Heart left ventricle (tissue), 13 donors: ENCODE results near the gene SHISA9.

ENCODE experiments used
- POLR2A ChIP-seq, 2 donors: fragments of 450-650 bp; IDR thresholded peaks; one replicate each; pipeline ENCODE4 v1.6.1; 2017; ENCODE audit warnings: antibody characterized with exemption in 2 of 2, mild to moderate bottlenecking in 2 of 2, moderate library complexity in 2 of 2
- TF ChIP-seq, protein P1 (sequence below), 12 donors: fragments of 200-600 bp; sonication (generic) in 4 of 12; IDR thresholded peaks; one replicate each; pipeline versions ENCODE4 v1.5.0 to v1.8.0; 2018 to 2022; ENCODE audit warnings: antibody characterized with exemption in 12 of 12, mild to moderate bottlenecking in 5 of 12
- donor health status: ischemic (EF 13 %, LVEDD 7.1; RV severe dilation, severe dysfunction).
- donor health status: DM: no; HTN: yes; CAD: no.
- donor health status: DM: no; HTN: no; CAD: no.
- donor health status: ischemic (EF 25% LVEDD 6.9; RV normal size, moderate dysfunction).
- donor health status: ischemic (EF 25% LVEDD 5.7; RV mildly dilated, moderate dysfunction).
- donor health status: ischemic (EF 35%, LVEDD 5.7; RV mildly dilated, moderate dysfunction).
- donor health status: nonischemic (EF 11% LVEDD 7.7; RV severe dilation, severe dysfunction).
- donor health status: DM: yes; HTN: yes; CAD: no.
- donor health status: PGD.
- donor health status: ischemic (EF 29% LVEDD 5.4; RV normal size, mild dysfunction).
- donor health status: nonischemic (EF 23%, LVEDD 6.1; RV moderate dilation, normal function).

DNA sequence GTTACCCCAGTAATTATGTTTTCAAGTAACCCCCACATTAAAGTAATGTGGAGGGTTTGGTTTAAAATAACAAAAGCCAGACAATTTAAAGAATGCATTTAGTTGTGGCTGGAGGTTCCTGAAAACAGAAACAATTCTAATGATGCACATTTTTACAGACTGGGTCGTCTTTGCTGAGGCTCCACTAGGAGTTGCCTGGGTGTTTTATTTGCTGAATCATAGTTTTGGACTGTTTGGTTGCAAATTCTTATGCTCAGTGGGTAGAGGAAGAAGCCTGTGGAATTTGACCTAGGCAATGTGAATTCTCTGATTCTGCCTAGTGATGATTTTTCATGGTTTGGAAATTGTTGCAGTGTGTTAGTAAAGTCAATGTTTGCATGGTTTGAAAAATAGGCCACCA is 16.3 kb downstream of the SHISA9 start:
- no peak for TF ChIP-seq POLR2A (IDR thresholded peaks at IDR 0.05)
- TF ChIP-seq, protein P1, sequence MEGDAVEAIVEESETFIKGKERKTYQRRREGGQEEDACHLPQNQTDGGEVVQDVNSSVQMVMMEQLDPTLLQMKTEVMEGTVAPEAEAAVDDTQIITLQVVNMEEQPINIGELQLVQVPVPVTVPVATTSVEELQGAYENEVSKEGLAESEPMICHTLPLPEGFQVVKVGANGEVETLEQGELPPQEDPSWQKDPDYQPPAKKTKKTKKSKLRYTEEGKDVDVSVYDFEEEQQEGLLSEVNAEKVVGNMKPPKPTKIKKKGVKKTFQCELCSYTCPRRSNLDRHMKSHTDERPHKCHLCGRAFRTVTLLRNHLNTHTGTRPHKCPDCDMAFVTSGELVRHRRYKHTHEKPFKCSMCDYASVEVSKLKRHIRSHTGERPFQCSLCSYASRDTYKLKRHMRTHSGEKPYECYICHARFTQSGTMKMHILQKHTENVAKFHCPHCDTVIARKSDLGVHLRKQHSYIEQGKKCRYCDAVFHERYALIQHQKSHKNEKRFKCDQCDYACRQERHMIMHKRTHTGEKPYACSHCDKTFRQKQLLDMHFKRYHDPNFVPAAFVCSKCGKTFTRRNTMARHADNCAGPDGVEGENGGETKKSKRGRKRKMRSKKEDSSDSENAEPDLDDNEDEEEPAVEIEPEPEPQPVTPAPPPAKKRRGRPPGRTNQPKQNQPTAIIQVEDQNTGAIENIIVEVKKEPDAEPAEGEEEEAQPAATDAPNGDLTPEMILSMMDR (IDR thresholded peaks at IDR 0.05), result no peak
